ENCODE measurements around the gene LMAN2.

GRCh38 chr5:177315411-177315810 lies 36.1 kb downstream of the LMAN2 start:
- TF ChIP-seq CTCF (conservative IDR thresholded peaks at IDR 0.05; ENCODE audit: low read length), result no peak
- no peak for TF ChIP-seq EZH2phosphoT487 (IDR thresholded peaks at IDR 0.05; ENCODE audit: borderline replicate concordance, low read depth, low read length)

Measured in OCI-LY7 (cell line).